ES-I3 (cell line): ENCODE data around the gene HMGB4.

ENCODE experiments used
- H3K36me3 ChIP-seq: 2 replicates; pipeline ENCODE4 v1.6.1; 2013; ENCODE audit warnings: mild to moderate bottlenecking, low read length, control low read depth, moderate library complexity; ENCODE audit not compliant: insufficient read depth
- H3K4me1 ChIP-seq: 2 replicates; pipeline ENCODE4 v1.6.1; 2013; ENCODE audit warnings: mild to moderate bottlenecking, control low read depth, low read length; ENCODE audit not compliant: insufficient read depth
- H3K9ac ChIP-seq: 2 replicates; pipeline ENCODE4 v1.6.1; 2013; ENCODE audit warnings: low read depth, mild to moderate bottlenecking, low read length, moderate library complexity
- H3K9me3 ChIP-seq: 2 replicates; pipeline ENCODE4 v1.6.1; 2013; ENCODE audit warnings: mild to moderate bottlenecking, low read length, moderate library complexity; ENCODE audit not compliant: control insufficient read depth, insufficient read depth

The HMGB4 gene

DNA sequence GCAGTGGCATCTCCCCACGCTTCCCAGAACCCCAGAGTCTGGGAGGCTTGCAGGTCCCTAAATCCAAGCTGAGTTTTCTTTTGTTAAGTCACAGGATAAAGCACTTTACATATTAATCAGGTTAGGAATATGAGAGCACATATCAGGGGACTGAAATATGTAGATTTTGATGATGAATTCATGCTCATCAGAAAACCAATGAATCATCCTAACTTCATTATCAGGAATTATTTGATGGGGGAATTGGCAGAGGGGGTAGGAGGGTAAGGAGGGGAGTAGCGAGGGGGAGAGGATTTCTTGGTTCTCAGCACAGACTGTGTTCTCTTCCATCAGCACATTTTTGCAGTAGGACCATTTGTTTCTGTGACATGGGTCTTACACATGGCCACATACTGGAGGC lies 32.1 kb downstream of the HMGB4 start:
- Histone ChIP-seq H3K4me1 (no peaks in the 10 kb centered on the region), H3K36me3 (no peaks in the 10 kb centered on the region), H3K9ac (no peak overlapping the region), H3K9me3 (no peaks in the 10 kb centered on the region)

DNA sequence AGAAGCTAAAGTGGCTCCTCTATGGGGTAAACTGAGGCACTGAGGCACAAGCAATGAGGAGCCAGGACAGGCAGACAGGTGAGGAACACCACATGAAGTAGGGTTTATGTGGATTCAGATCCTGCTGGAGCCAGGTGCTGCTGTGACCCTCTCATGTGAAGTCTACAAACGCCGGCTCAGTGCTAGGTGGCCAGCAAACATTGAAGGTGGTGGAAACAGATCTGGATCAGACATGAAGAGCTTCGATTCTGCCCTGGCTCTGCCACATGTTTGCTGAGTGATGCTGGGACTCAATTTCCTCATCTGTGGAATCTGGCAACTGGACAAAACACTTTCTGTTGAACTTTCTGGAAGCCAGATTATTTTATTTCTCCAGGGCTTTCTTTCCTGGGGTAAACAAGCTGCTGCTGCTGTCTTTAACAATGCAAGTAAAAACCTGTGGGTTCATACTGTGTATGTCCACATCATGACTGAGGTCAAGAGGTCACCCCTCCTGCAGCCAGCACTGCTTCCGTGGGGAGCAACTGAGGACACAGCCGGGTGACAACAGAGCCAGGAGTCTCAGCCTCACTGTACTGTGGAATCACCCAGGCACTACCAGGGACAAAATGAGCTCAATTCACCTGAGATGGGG lies 33.3 kb downstream of the HMGB4 start:
- Histone ChIP-seq H3K9me3 (no peaks in the 10 kb centered on the region), H3K9ac (no peak overlapping the region), H3K4me1 (no peaks in the 10 kb centered on the region), H3K36me3 (no peaks in the 10 kb centered on the region)

DNA sequence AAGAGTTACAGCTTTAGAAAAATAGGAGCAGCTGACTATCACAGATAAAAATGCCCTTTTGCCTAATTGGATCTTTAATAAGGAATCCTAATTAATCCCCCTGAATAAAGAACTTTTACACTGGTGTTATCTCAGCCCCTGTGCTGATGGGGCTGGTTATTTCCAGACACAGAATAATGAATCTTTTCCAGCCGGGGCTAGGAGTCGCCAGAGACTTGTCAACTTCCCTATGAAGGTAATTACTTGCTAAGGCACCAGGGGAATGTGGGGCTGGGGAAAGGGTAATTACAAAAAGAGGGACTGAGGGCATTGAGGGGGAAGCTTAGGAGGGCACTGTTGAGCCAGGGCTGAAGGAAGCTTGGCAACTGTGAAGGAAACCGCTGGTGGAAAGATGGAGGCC lies 34.5 kb downstream of the HMGB4 start:
- Histone ChIP-seq H3K9me3 (no peaks in the 10 kb centered on the region), H3K9ac (no peak overlapping the region), H3K36me3 (no peaks in the 10 kb centered on the region), H3K4me1 (no peaks in the 10 kb centered on the region)

DNA sequence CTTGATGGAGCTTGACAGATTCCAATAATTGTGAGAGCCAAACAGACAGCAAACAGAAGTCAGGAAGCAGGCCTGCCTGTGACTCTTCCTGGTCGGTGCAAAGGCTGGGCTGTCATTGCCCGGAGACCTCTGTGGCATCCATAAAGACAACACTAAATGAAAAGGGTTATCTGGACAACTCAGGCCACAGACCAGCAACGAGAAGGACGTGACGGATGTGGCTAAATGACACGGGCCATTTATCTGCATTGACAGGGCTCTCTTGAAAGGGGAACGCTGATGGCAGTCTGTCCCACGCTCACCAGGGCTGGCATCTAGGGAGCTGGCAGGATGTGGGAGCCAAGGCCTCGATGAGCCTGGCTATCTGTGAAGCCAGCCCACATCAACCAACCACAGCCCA lies 35.0 kb downstream of the HMGB4 start:
- H3K4me1 ChIP-seq, result no peaks in the 10 kb centered on the region
- no peaks in the 10 kb centered on the region for H3K36me3 ChIP-seq
- no peak overlapping the region for H3K9ac ChIP-seq
- no peaks in the 10 kb centered on the region for H3K9me3 ChIP-seq

DNA sequence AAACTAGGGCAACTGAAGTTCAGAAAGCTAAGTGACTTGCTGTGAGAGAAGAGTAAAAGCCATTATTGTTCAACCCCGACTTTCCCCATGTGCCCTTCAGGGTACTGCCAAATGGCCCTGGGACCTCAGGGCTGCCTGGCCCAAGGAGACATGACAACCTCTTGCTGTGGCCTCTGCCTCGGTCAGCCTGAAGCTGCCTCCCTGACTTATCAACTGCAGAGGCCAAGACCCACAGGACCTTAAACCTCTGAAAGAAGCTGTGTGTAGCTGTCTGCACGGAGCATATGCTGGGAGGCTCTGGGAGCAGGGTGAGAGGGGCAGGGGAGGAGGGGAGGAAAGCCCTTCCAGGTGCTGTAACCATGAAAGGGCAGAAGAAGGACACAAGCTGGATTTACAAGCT lies 35.9 kb downstream of the HMGB4 start:
- H3K36me3 ChIP-seq, result no peaks in the 10 kb centered on the region
- H3K9me3 ChIP-seq, result no peaks in the 10 kb centered on the region
- H3K9ac ChIP-seq, result no peak overlapping the region
- H3K4me1 ChIP-seq, result no peaks in the 10 kb centered on the region

DNA sequence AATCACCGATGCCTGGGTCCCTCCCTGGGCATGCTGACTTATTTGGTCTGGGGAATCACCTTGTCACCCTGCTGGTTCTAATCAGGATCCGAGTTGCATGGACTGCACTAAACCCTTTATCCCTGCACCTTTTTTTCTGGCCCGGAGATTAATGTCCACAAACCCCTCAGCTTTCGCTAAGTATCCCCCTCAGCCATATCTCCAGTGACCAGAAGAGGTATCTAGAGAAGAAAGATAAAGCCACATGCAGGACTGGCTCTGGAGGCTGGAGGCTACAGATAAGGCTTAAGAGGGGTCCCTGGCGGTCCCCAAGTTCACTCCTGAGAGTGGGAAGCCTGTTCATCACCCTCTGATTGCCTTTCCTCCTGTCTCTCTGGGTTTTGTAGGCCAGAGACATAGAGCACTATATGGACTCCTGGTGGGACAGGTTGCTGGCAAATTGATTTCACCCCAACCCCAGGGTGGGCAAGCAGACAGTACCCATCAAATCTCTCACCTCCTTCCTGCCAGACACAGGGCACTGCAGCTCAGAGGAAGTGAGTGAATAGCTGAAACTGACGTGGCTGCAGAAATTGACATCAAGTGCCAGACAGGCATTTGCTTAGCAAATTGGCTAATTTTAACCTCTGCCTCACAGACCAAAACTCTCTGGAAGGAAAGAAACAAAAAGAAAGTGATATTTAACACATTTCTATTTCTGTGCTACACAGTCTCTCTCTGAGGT lies 38.8 kb downstream of the HMGB4 start:
- H3K9ac ChIP-seq, result no peak overlapping the region
- no peaks in the 10 kb centered on the region for H3K36me3 ChIP-seq
- H3K4me1 ChIP-seq, result no peaks in the 10 kb centered on the region
- no peaks in the 10 kb centered on the region for H3K9me3 ChIP-seq

DNA sequence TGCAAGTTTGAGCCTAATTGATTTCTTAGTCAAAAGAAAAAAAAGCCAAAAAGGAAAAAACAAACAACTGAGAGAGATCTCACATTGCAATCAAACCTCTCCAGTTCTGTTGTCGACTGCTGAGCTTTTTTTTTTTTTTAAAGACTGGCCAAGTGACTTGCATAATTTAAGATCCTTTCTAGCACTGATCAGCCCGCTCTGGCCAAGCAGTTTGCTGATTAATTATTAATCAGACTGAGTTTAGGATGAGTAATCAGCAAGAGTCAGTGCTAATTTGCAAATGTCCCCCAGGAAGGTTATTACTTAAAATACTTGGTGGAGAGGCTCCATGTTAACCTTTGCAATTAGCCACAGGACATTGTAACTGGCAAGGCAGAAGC lies 39.3 kb downstream of the HMGB4 start:
- Histone ChIP-seq H3K4me1 (no peaks in the 10 kb centered on the region), H3K36me3 (no peaks in the 10 kb centered on the region), H3K9me3 (no peaks in the 10 kb centered on the region), H3K9ac (no peak overlapping the region)

DNA sequence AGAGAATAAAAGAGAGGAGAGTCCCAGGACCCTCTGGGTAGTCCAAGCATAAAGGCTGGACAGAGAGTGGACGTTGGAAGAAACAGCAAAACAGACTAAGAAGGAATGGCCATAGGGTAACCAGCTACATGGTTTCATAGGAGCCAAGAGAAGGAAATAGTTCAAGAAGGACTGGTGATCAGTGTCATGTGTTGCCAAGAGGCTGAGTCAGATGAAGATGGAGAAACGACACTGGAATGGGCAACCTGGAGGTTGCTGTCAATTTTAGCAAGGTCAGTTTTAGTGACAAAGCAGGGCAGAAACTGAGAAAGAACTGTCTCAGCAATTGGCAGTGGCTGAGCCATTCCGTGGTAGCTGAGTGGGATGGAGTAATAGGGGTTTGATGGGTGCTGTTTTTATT lies 41.4 kb downstream of the HMGB4 start:
- no peaks in the 10 kb centered on the region for H3K4me1 ChIP-seq
- H3K36me3 ChIP-seq, result no peaks in the 10 kb centered on the region
- H3K9ac ChIP-seq, result no peak overlapping the region
- no peaks in the 10 kb centered on the region for H3K9me3 ChIP-seq

DNA sequence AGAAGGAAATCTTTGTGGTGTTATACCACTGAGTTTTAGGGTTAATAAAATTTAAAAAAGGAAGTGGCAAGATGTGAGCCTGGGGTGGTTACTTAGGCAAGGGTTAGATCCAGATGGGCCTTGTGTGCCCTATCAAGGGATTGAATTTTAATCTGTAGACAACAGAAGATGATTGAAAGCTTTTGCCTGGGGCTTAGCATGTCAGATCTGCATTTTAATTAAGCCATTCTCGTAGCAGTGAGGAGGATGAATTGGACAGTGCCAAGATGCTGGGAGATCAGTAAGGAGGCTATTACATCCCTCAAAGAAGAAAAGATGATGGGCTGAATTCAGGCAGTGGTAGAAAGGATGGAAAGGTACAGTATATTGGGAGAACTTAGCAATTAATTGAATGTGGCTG lies 42.3 kb downstream of the HMGB4 start:
- Histone ChIP-seq H3K9ac (no peak overlapping the region), H3K36me3 (no peaks in the 10 kb centered on the region), H3K4me1 (no peaks in the 10 kb centered on the region), H3K9me3 (no peaks in the 10 kb centered on the region)

DNA sequence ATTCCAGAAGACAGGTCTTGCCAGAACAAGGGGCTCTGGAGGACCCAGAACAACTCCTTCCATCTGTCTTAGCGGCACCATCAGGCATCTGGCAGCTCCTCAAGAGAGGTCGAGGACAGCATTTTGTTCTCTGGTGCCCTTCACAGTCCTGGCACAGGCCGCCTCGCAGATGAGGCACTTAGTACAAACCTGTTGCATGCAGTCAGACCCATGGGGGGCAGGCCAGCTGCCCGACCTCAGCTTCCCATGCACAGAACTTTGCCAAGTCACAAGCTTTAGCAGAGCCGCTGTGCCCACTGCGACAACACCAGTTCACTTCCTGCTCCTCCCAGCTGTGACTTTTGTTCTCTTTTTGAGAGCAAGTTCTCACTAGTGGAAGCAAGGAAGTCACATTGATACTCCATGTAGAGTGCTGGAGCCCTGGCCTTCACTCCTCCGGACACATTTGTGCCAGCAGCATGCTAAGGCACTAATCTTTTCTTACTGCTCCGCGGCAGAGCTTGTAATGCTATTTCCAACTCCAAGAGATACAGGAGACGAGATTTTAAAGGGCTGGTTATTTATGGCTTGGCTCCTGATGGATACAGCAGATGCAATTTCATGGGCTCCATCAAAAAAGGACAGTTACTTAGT lies 44.6 kb downstream of the HMGB4 start:
- H3K4me1 ChIP-seq, result no peaks in the 10 kb centered on the region
- H3K36me3 ChIP-seq, result no peaks in the 10 kb centered on the region
- H3K9me3 ChIP-seq, result no peaks in the 10 kb centered on the region
- H3K9ac ChIP-seq, result no peak overlapping the region
